Transverse colon (tissue), 4 donors: ENCODE measurements around the gene FRMPD4. TPM values are rescaled to one million over a fixed set of nuclear protein-coding genes. Genes with fewer than 3 reads are reported as not detected.

ENCODE experiments used
- DNase-seq: peaks from one replicate; pipeline ENCODE4 v3.0.0-alpha.2; 2019
- H3K27ac ChIP-seq, 4 donors: fragments of 200-600 bp; sonication (generic); 2 replicates each; pipeline ENCODE4 v1.5.1; 2016 to 2018; ENCODE audit warnings: inconsistent platforms in 4 of 4
- H3K27me3 ChIP-seq: fragments of 200-600 bp; sonication (generic); 2 replicates; pipeline ENCODE4 v1.5.1; 2017; ENCODE audit warnings: inconsistent platforms
- H3K36me3 ChIP-seq, 4 donors: fragments of 200-600 bp; sonication (generic); 2 replicates each; pipeline ENCODE4 v1.5.1; 2017 to 2019; ENCODE audit warnings: inconsistent platforms in 4 of 4
- H3K4me1 ChIP-seq, 4 donors: fragments of 200-600 bp; sonication (generic); 2 replicates each; pipeline ENCODE4 v1.5.1; 2017 to 2020; ENCODE audit warnings: inconsistent platforms in 4 of 4
- H3K4me3 ChIP-seq, 4 donors: fragments of 200-600 bp; sonication (generic); 1 replicate in 1 of 4; 2 replicates in 3 of 4; pipeline versions ENCODE4 v1.5.1 to v1.6.1; 2017 to 2019; ENCODE audit warnings: inconsistent platforms in 4 of 4
- H3K9me3 ChIP-seq, 2 donors: fragments of 200-600 bp; sonication (generic); 2 replicates each; pipeline ENCODE4 v1.5.1; 2017 to 2019; ENCODE audit warnings: inconsistent platforms in 2 of 2
- EP300 ChIP-seq: sonication (generic); formaldehyde crosslinking; IDR thresholded peaks from one replicate; pipeline ENCODE4 v1.6.1; 2017; ENCODE audit warnings: antibody characterized with exemption, low read depth
- POLR2A ChIP-seq: fragments of 450-650 bp; IDR thresholded peaks from one replicate; pipeline ENCODE4 v1.6.1; 2016; ENCODE audit warnings: antibody characterized with exemption, mild to moderate bottlenecking, moderate library complexity
- POLR2AphosphoS5 ChIP-seq, 3 donors: sonication (generic); formaldehyde crosslinking; IDR thresholded peaks; one replicate each; pipeline ENCODE4 v1.6.1; 2016; ENCODE audit warnings: antibody characterized with exemption in 3 of 3
- WGBS, 2 donors: methylation state at CpG; one replicate each; pipeline ENCODE4 v1.1.5; 2018; ENCODE audit warnings: low coverage in 1 of 2; 5-methylcytosine and 5-hydroxymethylcytosine counted together
- in situ Hi-C, 4 donors: fragments of 200-750 bp; cut with MboI; loops; one replicate each; pipeline versions ENCODE4 v1.15.0 to v1.15.1; 2017; ENCODE audit warnings: low sequenced_read_pairs in 3 of 4, low pct_ligation_motif_present in 1 of 4, low pct_unique_long_range_greater_than_20kb in 1 of 4
- intact Hi-C: fragments of 100-400 bp; cut with DNase I; formaldehyde crosslinking; loops from one replicate; pipeline ENCODE4 v1.15.1; 2023; ENCODE audit warnings: low total_unique reads
- total RNA-seq, 4 donors: library from RNA; depleted of rRNA; stranded (reverse); fragments of >200 nt; gene quantifications; one replicate each; pipeline ENCODE4 v1.1.0, GENCODE V29; 2016
- TF ChIP-seq, protein P1 (sequence below), 5 experiments: fragments of 200-600 bp in 3 of 5; fragments of 450-650 bp in 2 of 5; sonication (generic) in 3 of 5; IDR thresholded peaks; 1 replicate in 2 of 5; 2 replicates in 3 of 5; pipeline ENCODE4 v1.5.1; 2016 to 2017; ENCODE audit warnings: antibody characterized with exemption in 5 of 5, inconsistent platforms in 3 of 5, mild to moderate bottlenecking in 2 of 5, moderate library complexity in 1 of 5

FRMPD4 gene
- total RNA-seq, 4 donors from 2014 or later, result 0.79 to 1.5 (median 0.82) TPM; not detected in 1

DNA sequence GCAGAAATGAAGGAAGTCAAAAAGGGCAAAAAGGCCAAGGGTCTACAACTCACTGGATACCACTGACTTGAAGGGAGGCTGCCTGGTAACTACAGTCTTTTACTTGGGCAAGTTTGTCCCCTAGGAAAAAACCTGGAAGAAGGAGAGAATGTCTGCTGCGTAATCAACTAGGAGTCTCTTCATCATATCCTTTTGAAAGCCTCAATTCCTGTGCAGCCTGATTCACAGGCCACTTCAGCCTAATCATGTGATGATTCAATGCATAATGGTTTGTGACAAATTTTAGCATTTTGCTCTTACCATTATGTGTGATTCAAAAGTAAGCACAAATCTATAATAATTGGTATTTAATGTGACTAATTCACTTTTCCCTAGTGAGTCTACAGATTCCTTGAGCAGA lies 273.6 kb downstream of the FRMPD4 start:
- in situ Hi-C loops, result no loop called here
- intact Hi-C loops, result no loop called here
- DNase-seq, result no peak
- Histone ChIP-seq H3K9me3 (no peaks in the 10 kb centered on the region), H3K27ac (no peak overlapping the region), H3K4me1 (no peaks in the 10 kb centered on the region), H3K27me3 (no peaks in the 10 kb centered on the region), H3K4me3 (no peak overlapping the region), H3K36me3 (no peaks in the 10 kb centered on the region)
- WGBS, 2 donors, result 95% methylated on average over 1 of the region's 1 CpG; no CpG with 5 or more reads in 1 of the 2 donors
- no peak for TF ChIP-seq POLR2A
- no peak for TF ChIP-seq POLR2AphosphoS5 (IDR thresholded peaks at IDR 0.05)

DNA sequence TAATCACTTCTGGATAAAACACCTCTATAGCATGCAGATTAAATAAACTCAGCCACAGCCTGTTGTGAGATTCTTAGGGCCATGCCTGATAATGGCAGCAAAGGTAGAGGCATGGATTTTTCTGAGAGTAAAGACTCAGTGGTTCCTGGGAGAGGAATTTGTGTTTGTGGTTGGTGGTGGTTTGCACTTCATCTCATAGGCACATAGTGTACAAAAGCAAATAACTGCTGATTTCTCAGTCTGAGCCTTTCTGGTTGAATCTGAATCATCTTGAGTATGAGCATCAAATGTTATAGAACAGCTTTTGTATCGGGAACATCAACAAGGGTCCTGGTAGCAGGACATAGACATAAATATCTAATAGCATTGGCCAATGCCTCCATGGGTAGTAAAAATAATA lies 274.3 kb downstream of the FRMPD4 start:
- in situ Hi-C loops, result no loop called here
- Histone ChIP-seq H3K4me1 (no peaks in the 10 kb centered on the region), H3K27ac (no peak overlapping the region), H3K4me3 (no peak overlapping the region), H3K9me3 (no peaks in the 10 kb centered on the region), H3K36me3 (no peaks in the 10 kb centered on the region), H3K27me3 (no peaks in the 10 kb centered on the region)
- intact Hi-C loops, result no loop called here
- TF ChIP-seq POLR2A (no peak), EP300 (no peak), POLR2AphosphoS5 (IDR thresholded peaks at IDR 0.05) (no peak)
- TF ChIP-seq, protein P1, sequence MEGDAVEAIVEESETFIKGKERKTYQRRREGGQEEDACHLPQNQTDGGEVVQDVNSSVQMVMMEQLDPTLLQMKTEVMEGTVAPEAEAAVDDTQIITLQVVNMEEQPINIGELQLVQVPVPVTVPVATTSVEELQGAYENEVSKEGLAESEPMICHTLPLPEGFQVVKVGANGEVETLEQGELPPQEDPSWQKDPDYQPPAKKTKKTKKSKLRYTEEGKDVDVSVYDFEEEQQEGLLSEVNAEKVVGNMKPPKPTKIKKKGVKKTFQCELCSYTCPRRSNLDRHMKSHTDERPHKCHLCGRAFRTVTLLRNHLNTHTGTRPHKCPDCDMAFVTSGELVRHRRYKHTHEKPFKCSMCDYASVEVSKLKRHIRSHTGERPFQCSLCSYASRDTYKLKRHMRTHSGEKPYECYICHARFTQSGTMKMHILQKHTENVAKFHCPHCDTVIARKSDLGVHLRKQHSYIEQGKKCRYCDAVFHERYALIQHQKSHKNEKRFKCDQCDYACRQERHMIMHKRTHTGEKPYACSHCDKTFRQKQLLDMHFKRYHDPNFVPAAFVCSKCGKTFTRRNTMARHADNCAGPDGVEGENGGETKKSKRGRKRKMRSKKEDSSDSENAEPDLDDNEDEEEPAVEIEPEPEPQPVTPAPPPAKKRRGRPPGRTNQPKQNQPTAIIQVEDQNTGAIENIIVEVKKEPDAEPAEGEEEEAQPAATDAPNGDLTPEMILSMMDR (IDR thresholded peaks at IDR 0.05), result no peak
- WGBS, 2 donors, result 91% methylated on average over 1 of the region's 1 CpG; no CpG with 5 or more reads in 1 of the 2 donors
- no peak for DNase-seq

DNA sequence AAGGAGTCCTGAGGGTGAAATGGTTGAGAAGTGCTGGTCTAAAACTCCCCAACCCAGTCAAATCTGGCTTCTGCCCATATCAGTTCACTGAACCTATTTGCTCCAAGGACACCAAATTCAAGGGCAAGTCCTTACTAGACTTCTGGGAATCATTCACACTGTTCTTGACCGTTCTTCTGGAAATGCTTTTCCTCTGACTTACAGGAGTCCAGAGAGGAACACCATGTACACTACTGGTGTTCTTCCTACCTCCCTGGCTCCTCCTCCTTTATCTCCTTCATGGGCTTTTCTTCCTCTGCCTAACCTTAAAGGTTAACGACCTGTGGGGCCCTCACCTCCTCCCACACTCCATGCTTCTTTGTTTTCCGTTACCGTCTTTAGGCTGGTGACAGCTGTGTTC lies 281.3 kb downstream of the FRMPD4 start:
- Histone ChIP-seq H3K27me3 (no peaks in the 10 kb centered on the region), H3K27ac (no peak overlapping the region), H3K4me1 (no peaks in the 10 kb centered on the region), H3K4me3 (no peak overlapping the region), H3K9me3 (no peaks in the 10 kb centered on the region), H3K36me3 (no peaks in the 10 kb centered on the region)
- no peak for DNase-seq
- in situ Hi-C loops (no loop called here), intact Hi-C loops (no loop called here)
- 75% methylated on average over 4 of the region's 4 CpGs; no CpG with 5 or more reads in 1 of the 2 donors for WGBS, 2 donors
- no peak for TF ChIP-seq EP300
- TF ChIP-seq POLR2AphosphoS5 (IDR thresholded peaks at IDR 0.05), result no peak
- TF ChIP-seq POLR2A, result no peak
- TF ChIP-seq, protein P1 (IDR thresholded peaks at IDR 0.05), result no peak

DNA sequence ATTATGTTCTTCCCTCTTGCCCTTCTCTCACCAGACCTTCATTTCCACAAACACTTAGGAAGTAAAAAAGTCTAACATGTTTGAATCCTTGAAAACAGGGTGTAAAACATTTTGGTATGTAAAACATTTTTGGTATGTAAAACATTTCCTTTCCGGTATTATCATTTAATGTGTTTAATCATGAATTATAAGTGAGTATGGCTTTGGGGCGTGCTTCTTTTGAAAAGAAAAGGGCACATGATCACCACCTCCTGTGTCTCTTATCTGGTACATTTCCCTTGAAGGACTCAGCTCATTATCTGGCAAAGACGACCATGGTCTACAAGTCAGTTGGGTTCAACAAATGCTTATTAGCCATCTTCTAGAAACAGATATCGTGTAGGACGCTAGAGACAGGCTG lies 283.6 kb downstream of the FRMPD4 start:
- 42% methylated on average over 5 of the region's 5 CpGs; no CpG with 5 or more reads in 1 of the 2 donors for WGBS, 2 donors
- Histone ChIP-seq H3K4me1 (no peaks in the 10 kb centered on the region), H3K36me3 (no peaks in the 10 kb centered on the region), H3K27ac (no peak overlapping the region), H3K9me3 (no peaks in the 10 kb centered on the region), H3K4me3 (no peak overlapping the region), H3K27me3 (no peaks in the 10 kb centered on the region)
- no peak for DNase-seq
- intact Hi-C loops (no loop called here), in situ Hi-C loops (no loop called here)
- TF ChIP-seq, protein P1 (IDR thresholded peaks at IDR 0.05), result no peak
- no peak for TF ChIP-seq EP300

DNA sequence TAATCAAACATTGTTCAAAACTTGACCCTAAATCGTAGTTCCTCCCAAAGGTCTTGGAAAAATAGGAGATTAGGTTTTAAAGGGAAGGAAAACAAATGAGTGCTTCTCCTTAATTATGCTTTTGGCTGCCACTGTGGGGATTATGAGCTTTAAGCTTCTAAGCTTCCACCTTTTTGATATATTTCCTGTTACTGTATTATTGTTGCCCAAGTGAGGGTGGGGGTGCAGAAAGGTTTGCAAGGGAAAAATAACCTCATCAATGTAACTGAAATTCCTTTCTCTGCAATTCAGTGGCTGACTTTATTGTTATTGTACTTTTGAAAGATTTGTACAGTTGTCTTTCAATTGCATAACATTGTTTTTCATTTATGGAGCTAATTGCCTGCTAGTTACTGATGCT lies 285.1 kb downstream of the FRMPD4 start:
- WGBS, 2 donors, result 50 to 61% methylated on average over 1 of the region's 1 CpG
- H3K4me3 ChIP-seq, result no peak overlapping the region
- H3K36me3 ChIP-seq, result no peaks in the 10 kb centered on the region
- no peak for TF ChIP-seq POLR2A
- in situ Hi-C loops, result no loop called here
- H3K4me1 ChIP-seq, result no peaks in the 10 kb centered on the region
- H3K27me3 ChIP-seq, result no peaks in the 10 kb centered on the region
- no peak overlapping the region for H3K27ac ChIP-seq
- intact Hi-C loops, result no loop called here
- H3K9me3 ChIP-seq, result no peaks in the 10 kb centered on the region
- no peak for DNase-seq
